Erythroblast (primary cell): Measurements from ENCODE around the gene NCS1.

ENCODE experiments used
- DNase-seq, 2 experiments: peaks; one replicate each; lab custom pipeline; 2025; lab: John Stamatoyannopoulos, UW
- GATA1 ChIP-seq: IDR thresholded peaks from 2 replicates; pipeline ENCODE4 v1.6.1; 2011; ENCODE audit warnings: low read depth, mild to moderate bottlenecking, control low read depth, low read length, moderate library complexity
- POLR2A ChIP-seq: IDR thresholded peaks from 2 replicates; pipeline ENCODE4 v1.6.1; 2011; ENCODE audit warnings: mild to moderate bottlenecking, low read length

Gene NCS1

DNA sequence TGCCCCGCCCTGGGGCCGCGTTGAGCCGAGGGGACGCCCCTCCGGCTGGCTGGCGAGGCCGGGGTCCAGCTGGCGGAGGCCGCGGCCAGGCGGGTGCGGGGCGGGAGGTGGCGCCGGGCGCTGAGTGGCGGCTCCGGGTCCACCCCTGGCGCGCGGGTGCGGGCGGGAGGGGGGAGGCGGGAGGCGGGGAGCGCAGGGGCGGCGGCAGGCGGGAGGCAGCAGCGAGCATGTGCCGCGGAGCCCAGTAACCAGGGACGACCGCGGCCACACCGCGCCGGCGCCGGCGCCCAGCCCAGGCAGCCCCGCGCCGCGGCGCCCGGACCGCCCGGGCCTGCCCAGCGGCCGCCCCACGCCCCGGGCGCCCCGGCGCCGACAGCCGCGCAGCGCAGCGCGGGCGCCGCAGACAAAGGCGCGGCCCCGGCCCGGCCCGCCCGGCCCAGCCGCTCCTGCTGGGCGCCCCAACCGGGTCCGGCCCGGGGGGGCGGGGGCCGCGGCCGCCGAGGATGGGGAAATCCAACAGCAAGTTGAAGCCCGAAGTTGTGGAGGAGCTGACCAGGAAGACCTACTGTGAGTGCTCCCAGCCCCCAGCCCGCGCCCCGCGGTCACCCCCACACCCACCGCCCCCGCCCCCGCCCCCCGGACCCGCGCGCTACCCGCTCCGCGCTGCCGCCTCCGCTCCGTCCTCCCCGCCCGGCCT, at the start of gene NCS1:
NCS1 (plus strand) TSS at position 244 of the 697 bp plus-strand sequence; CDS start at position 504, 260 bp downstream.
- DNase-seq = peak; percentile 82 to 89
- no peak for TF ChIP-seq POLR2A
- TF ChIP-seq GATA1 = no peak

DNA sequence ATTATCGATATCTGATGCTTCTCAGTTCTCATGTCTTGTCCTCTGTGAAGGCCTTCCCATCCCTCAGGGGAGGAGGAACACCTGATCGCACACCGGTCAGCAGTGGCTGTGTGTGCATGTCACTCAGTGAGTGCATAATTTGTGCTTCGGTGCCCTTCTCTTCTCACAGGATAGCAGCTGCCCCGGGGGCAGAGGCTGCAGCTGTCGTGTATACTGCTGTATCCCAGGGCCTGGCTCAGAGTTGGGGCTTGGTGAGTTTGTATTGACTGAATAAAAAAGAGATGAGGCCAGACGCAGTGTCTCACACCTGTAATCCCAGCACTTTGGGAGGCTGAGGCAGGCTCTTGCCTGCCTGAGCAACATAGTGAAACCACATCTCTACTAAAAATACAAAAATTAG, 49.7 kb upstream of the NCS1 start:
- no peak for DNase-seq
- no peak for TF ChIP-seq GATA1
- TF ChIP-seq POLR2A = no peak

DNA sequence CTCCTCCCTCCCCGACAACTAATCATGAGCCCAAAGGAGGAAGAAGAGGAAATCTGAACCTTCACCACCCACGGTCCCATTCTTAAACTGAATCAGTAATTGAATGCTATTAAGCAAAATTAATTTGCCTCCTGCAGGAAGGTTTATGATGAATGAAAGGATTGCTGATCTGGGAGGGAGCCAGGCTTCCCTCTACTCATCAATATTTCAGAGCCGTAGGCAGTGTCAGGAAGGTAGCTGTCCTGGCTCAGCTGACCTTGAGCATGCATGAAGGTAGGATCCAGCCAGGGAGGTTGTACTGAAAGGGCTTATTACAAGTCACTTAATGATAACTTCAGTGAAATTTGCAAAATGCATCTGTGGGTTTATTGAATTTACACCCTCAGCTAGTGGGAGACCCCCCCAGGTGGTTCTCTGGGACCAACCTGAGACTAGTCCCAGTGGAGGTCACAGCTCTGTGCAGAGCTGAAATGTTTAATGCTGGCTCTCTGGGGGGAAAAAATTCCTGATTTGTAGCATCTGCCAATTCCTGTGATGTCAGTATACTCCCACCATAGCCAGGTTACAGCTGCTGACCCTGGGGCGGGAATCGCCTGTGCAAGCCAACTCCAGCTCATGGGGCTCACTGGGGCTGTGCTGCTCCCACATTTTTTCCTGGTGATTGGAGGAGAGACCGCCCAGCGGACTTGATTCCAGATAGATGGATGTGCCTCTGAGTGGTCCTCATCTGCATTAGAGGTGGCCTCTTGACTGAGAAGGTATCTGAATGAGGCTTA, 47.9 kb upstream of the NCS1 start:
- no peak for TF ChIP-seq POLR2A
- no peak for TF ChIP-seq GATA1
- DNase-seq = no peak

DNA sequence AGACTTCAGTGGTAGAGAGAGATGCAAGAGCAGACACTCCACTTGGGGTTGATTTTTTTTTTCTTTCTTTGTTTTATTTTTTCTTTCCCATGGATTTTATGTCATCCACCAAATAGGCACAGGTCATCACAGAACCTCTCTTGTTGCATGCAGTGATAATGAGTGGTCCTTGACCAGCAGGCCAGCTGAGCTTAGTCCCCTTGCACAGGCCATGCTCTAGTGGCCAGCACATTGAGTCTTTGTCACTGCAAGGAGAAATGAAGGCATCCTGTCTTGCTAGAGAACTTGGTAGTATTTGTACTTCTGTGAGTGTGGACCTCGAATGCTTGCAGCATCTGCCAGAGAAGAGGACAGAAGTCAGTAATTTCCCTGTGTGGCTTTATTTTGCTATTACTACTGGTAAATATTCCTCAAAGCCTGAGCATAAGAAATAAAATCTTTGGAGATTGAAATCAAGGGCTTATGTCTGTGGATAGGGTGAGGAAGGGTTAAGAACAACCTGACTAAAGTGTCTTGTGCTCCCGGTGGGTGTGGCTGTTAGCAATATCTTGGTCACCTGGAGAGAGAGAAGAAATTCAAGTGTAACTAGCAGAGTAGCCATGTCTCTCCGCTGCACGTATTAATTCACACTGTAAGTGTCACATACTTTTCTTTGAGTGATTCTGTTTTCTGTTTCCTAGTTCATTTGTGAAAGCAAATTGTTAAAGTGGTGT, 45.3 kb upstream of the NCS1 start:
- no peak for DNase-seq
- no peak for TF ChIP-seq POLR2A
- no peak for TF ChIP-seq GATA1

DNA sequence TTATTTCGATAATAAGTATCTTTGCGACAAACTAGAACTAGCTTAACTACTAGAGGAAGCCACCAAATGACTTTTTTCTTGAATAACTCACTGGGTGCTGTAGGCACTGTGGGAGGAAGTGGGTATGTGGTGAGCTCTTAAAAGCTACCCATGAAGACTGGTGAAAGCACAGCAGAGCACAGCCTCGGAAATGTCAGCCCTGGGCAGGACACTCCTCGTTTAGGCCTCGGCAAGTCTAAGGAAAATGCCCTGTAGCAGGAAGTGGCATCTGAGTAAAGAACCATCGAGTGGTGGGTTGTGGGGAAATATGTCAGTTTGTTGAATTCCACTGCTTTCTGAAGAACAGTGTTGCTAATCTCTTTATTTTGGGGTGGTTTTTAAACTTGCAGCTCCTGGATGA, 44.0 kb upstream of the NCS1 start:
- peak in 1 of 2 experiments; percentile 50 for DNase-seq
- TF ChIP-seq GATA1 (no peak), POLR2A (no peak)

DNA sequence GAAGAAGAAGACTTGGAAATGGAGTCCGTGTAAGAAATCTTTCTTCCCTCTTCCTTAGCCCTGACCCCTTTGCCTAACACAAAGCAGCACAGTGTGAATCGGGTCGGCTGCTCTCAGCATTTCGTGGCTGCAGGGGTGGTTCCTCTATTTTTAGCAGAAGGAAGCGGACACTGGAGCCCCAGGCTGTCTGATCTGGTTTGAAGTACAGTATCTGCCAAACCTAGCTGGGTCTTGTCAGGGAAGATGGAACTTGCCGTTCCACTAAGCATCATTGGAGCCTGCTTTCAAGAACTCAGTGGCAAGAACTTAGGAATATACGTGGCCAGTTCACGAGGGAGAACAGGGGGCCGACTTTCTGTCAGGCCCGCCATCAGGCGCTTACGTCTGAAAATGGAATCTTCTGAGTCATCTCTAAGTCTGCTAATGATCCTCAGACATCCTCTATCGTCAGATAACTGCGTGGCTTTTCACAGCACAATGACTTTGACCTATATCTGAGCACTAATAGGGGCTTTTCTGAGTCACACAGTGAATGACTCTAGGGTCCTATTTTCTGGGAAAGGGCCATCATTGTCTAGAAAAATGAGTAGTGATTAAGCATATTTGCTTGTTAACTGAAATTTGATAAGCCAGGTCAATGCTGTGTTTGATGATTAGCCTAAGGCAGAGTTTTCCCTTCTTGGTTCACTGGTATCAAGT, 43.3 kb upstream of the NCS1 start:
- peak; percentile 82 to 89 for DNase-seq
- TF ChIP-seq POLR2A (peak; percentile 57), GATA1 (no peak)

DNA sequence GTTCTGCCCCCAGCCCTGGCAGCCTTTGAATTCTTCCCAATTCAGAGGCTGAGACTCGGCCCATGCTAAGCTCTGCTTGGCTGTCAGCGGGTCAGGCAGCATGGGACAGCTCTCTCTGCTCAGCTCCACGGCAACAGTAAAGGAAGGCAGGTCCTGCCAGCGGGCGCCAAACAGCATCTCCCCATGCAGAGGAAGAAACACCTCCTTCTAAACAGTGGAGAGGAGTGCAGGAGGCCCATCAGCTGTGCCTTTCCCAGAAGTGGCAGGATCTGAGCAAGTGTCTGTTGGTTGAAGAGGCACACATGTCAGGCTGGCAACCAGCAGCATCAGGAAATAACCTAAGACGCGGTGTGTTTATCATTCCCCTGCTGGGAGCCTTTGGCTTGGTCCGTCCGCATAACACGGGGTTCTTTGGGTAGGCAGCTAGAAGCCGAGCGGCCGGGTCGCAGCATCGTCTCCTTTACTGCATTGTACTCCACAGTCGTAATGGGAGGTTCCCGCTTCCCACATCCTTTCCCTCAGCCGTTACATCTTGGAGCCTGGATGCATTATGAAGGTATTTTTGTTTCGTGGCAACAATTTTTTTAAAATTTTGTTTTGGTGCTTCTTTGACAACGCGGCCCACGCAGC, 42.7 kb upstream of the NCS1 start:
- TF ChIP-seq POLR2A = peak; percentile 59
- TF ChIP-seq GATA1 = no peak
- DNase-seq = no peak

DNA sequence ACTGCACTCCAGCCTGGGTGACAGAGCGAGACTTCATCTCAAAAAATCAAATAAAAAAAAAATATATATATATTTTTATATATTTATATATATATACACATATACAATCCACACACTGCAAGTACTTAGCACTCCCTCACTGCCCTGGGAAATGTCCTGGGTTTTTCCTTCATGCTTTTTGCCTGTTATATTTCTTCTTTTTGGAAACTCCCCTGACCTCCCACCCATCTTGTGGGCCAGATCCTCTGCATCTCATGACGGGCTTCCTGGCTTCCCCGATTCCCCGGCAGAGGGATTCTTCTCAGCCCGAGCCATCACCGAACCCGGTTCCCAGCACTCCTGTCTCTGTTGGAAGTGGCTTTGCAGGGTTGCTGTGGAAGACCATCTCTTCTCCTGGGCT, 39.5 kb upstream of the NCS1 start:
- no peak for DNase-seq
- no peak for TF ChIP-seq POLR2A

DNA sequence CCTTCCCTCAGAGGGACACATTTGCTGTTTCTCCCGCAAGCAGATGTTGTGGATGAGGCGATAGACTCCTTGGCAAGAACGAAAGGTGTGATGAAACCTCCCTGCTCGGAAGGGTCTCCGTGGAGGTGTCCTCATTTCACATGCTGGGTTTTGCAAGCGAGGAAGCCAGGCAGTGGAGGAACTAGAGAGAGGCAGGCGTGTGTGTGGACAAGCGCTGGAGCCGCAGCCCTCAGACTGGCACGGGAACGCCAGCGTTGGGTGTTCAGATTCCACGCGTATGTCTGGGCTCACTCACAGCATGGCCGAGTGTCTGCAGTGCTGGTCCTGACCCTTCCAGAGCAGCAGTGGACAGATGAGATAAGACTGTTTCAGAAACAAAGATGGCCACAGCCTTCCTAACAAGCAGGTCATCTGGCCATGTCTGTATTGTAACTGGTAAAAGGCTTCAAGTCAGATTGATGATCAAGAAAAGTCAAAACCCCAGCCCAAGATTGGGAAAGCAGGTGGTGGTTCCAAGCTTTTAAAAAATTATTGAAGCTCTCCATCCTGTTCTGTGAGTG, 35.0 kb upstream of the NCS1 start:
- no peak for DNase-seq
- TF ChIP-seq POLR2A (no peak), GATA1 (no peak)

DNA sequence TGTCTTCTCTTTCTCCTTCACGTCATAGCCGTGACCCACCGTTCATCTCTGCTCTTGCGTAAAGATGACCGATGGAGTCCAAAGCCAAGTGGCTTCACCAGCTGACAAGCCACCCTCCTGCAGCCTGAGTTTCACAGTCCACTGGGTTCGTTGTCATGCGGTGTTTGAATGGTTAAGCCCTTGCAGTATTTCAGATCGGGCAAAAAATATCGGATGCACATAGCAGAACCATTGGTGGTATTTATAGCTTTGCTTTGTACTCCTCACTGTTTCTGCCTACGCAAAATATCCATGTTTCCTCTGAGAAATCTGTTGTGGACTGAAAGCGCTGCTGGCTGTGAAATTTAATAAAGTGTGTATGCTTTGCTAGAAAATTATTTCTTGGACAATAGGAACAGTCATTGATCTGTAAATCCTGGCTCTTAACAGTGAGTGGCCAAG, 34.5 kb upstream of the NCS1 start:
- no peak for DNase-seq
- TF ChIP-seq GATA1 = no peak
- no peak for TF ChIP-seq POLR2A

DNA sequence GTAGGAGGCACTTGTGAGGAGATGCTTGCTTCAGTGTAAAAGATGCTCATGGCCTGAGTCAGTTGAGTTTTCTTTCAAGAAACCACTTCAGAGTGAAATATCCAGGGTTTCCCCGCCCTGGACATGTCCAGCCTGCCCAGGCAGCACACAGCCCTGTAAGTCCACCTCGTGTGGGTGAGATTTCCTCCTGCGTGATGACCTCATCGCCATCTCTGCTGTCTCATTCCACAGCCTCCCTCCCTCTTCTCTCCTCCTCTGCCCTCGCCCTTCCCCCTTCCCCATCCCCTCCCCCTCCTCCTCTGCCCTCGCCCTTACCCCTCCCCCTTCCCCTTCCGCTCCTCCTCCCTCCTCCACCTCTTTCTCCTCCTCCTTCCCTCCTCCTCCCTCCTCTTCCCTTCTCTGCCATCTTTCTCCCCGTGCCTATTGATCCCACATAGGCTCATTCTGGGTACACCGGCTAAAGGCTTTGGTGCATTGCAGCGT, 34.0 kb upstream of the NCS1 start:
- peak; percentile 73 to 89 for DNase-seq

DNA sequence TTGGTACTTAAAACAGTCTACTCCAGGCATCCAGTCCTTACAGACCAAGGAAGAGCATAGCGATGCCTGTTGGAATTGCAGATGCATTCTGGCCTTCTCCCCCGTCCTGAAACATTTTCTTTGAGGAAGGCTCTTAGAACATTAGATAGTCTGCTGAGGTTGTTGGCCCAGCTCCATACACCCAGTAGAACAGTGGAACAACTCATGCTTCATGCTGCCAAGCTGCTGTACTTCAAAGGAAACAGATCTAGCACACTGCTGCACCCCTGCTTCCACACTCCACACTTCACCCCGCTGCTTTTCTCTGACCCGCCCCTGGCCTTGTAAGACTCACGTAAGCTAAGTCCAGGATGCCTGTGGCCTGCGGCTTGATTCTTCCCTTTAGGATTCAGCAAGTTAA, 33.4 kb upstream of the NCS1 start:
- peak; percentile 47 to 60 for DNase-seq

More for the DNA sequence above, 34.0 kb upstream of the NCS1 start:
- TF ChIP-seq GATA1 (no peak), POLR2A (no peak)

More for the DNA sequence above, 33.4 kb upstream of the NCS1 start:
- peak; percentile 29 for TF ChIP-seq POLR2A
- no peak for TF ChIP-seq GATA1
